ENCODE results near the gene TALDO1.

The TALDO1 gene

GRCh38 chr11:765025-765801 lies 17.9 kb downstream of the TALDO1 start:
- TF ChIP-seq REST (IDR thresholded peaks at IDR 0.05; ENCODE audit: insufficient read depth in 1 of 2, low read depth in 2 of 2, low read length in 2 of 2) (no peak), POLR2AphosphoS5 (IDR thresholded peaks at IDR 0.05; ENCODE audit: low read depth, low read length) (peak; percentile 81), TAF1 (IDR thresholded peaks at IDR 0.05; ENCODE audit: borderline replicate concordance, insufficient read depth, low read length) (no peak), SIN3A (IDR thresholded peaks at IDR 0.05; ENCODE audit: borderline replicate concordance, insufficient read depth, low read length) (no peak), FOXP2 (optimal IDR thresholded peaks at IDR 0.05; ENCODE audit: borderline replicate concordance, extremely low read depth, extremely low read length, insufficient read depth) (no peak)

- TF ChIP-seq REST (IDR thresholded peaks at IDR 0.05; ENCODE audit: insufficient read depth in 1 of 2, low read depth in 2 of 2, low read length in 2 of 2) (no peak), FOXP2 (optimal IDR thresholded peaks at IDR 0.05; ENCODE audit: borderline replicate concordance, extremely low read depth, extremely low read length, insufficient read depth) (no peak)
Measured at GRCh38 chr11:765802-766091, 18.5 kb downstream of the TALDO1 start.

- TF ChIP-seq SIN3A (IDR thresholded peaks at IDR 0.05; ENCODE audit: borderline replicate concordance, insufficient read depth, low read length), result no peak
- TF ChIP-seq FOXP2 (optimal IDR thresholded peaks at IDR 0.05; ENCODE audit: borderline replicate concordance, extremely low read depth, extremely low read length, insufficient read depth), result no peak
- no peak for TF ChIP-seq TAF1 (IDR thresholded peaks at IDR 0.05; ENCODE audit: borderline replicate concordance, insufficient read depth, low read length)
- no peak for TF ChIP-seq REST (IDR thresholded peaks at IDR 0.05; ENCODE audit: insufficient read depth in 1 of 2, low read depth in 2 of 2, low read length in 2 of 2)
Measured at GRCh38 chr11:766106-766935, 19.1 kb downstream of the TALDO1 start.

GRCh38 chr11:766936-767210 lies 19.6 kb downstream of the TALDO1 start:
- TF ChIP-seq SIN3A (IDR thresholded peaks at IDR 0.05; ENCODE audit: borderline replicate concordance, insufficient read depth, low read length), result no peak
- no peak for TF ChIP-seq TAF1 (IDR thresholded peaks at IDR 0.05; ENCODE audit: borderline replicate concordance, insufficient read depth, low read length)
- no peak for TF ChIP-seq REST (IDR thresholded peaks at IDR 0.05; ENCODE audit: insufficient read depth in 1 of 2, low read depth in 2 of 2, low read length in 2 of 2)
- TF ChIP-seq POLR2AphosphoS5 (IDR thresholded peaks at IDR 0.05; ENCODE audit: low read depth, low read length), result no peak
- no peak for TF ChIP-seq FOXP2 (optimal IDR thresholded peaks at IDR 0.05; ENCODE audit: borderline replicate concordance, extremely low read depth, extremely low read length, insufficient read depth)

Data from PFSK-1 (cell line).